ENCODE results near the gene FIBIN. TPM values are rescaled to one million over a fixed set of nuclear protein-coding genes. Genes with fewer than 3 reads are reported as not detected.

FIBIN gene
- total RNA-seq (29.9 and 36.7 TPM in 2 replicates), polyA plus RNA-seq (25.2 and 36.5 TPM in 2 replicates)

GRCh38 chr11:26993965-26994457 is at the start of gene FIBIN:
Gene FIBIN, plus strand, starts transcription at chr11:26994112. Its CDS starts 415 bp downstream, at chr11:26994527.
- Histone ChIP-seq H3K4me2 (peak within 1 kb of the TSS; percentile 69), H3K9me3 (ENCODE audit: low read depth) (no peaks in the 10 kb centered on the region), H3K4me1 (ENCODE audit: insufficient read depth) (peaks cover 8% of the 10 kb centered on the region), H4K20me1 (ENCODE audit: insufficient read depth, poor library complexity, severe bottlenecking) (no peaks in the 10 kb centered on the region), H2AFZ (no peak within 1 kb of the TSS), H3K36me3 (replicated peaks; ENCODE audit: insufficient read depth, low read depth) (no peaks in the 10 kb centered on the region), H3K27ac (peak within 1 kb of the TSS; percentile 32), H3K9me2 (replicated peaks; ENCODE audit: insufficient read depth) (no peaks in the 10 kb centered on the region), H3K27me3 (no peaks in the 10 kb centered on the region), H3K79me2 (peaks cover 7% of the 10 kb centered on the region), H3K4me3 (peak within 1 kb of the TSS; percentile 15)
- peak; percentile 26 for DNase-seq (ENCODE audit: low spot score)
- no peak for TF ChIP-seq EZH2phosphoT487 (IDR thresholded peaks at IDR 0.05; ENCODE audit: low read depth, severe bottlenecking, unreplicated experiment)
- no peak for TF ChIP-seq EZH2 (IDR thresholded peaks at IDR 0.05; ENCODE audit: borderline replicate concordance)
- TF ChIP-seq CTCF (IDR thresholded peaks at IDR 0.05; ENCODE audit: poor library complexity), result no peak
- WGBS (ENCODE audit: low lambda C conversion rate, missing lambda C conversion rate), result 50% methylated on average over 22 of the region's 22 CpGs

DNA sequence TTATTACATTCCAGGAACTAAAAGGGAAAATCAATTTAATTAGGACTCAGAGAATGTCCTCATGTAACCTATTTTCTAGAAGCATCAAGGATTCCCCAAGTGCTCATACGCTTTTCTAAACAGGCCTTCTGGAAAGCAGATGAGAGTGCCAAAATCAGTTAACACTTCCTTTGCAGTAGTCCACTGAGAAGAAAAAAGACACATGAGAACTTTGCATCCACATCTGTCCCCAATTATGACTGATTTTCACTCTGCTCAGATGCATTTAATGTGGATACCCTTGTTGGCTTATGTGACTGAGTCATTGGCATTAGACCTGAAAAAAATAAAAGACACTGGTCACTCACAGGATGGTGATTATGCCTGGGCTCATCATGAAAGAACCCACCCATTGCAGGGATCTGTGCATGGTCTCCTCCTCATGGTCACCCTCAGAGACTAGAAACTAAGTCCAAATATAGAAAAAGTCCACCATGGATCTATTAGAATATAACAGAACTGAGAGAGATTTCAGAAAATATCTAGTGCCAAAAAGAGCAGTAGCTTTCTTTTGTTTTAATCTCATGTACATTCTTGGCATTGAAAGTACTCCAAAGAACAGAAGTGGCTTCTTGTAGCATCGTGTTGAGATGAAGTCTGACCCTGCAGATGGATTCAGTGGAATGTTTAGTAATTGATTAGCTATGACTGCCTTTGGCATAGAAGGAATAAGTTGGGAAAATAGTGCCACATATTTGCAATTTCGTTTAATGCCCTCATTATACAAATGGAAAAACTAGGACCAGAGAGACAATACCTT is 48.8 kb upstream of the FIBIN start:
- TF ChIP-seq CTCF (IDR thresholded peaks at IDR 0.05; ENCODE audit: poor library complexity), result no peak
- TF ChIP-seq EZH2phosphoT487 (IDR thresholded peaks at IDR 0.05; ENCODE audit: low read depth, severe bottlenecking, unreplicated experiment), result no peak
- no peak for TF ChIP-seq EZH2 (IDR thresholded peaks at IDR 0.05; ENCODE audit: borderline replicate concordance)
- no peak overlapping the region for H2AFZ ChIP-seq
- H3K27me3 ChIP-seq, result no peaks in the 10 kb centered on the region
- no peak overlapping the region for H3K27ac ChIP-seq
- no peaks in the 10 kb centered on the region for H3K9me2 ChIP-seq (replicated peaks; ENCODE audit: insufficient read depth)
- no peaks in the 10 kb centered on the region for H3K79me2 ChIP-seq
- WGBS (ENCODE audit: low lambda C conversion rate, missing lambda C conversion rate), result 68% methylated on average over 3 of the region's 3 CpGs
- H3K9me3 ChIP-seq (ENCODE audit: low read depth), result no peaks in the 10 kb centered on the region
- peaks cover 5% of the 10 kb centered on the region for H3K4me1 ChIP-seq (ENCODE audit: insufficient read depth)
- no peaks in the 10 kb centered on the region for H3K36me3 ChIP-seq (replicated peaks; ENCODE audit: insufficient read depth, low read depth)
- DNase-seq (ENCODE audit: low spot score), result no peak
- H3K4me3 ChIP-seq, result no peak overlapping the region
- no peak overlapping the region for H3K4me2 ChIP-seq
- H4K20me1 ChIP-seq (ENCODE audit: insufficient read depth, poor library complexity, severe bottlenecking), result no peaks in the 10 kb centered on the region

- Histone ChIP-seq H3K9me2 (replicated peaks; ENCODE audit: insufficient read depth) (no peaks in the 10 kb centered on the region), H3K4me2 (no peak overlapping the region), H3K36me3 (replicated peaks; ENCODE audit: insufficient read depth, low read depth) (no peaks in the 10 kb centered on the region), H2AFZ (no peak overlapping the region), H4K20me1 (ENCODE audit: insufficient read depth, poor library complexity, severe bottlenecking) (no peaks in the 10 kb centered on the region), H3K9me3 (ENCODE audit: low read depth) (no peaks in the 10 kb centered on the region), H3K27ac (no peak overlapping the region), H3K4me1 (ENCODE audit: insufficient read depth) (peaks cover 5% of the 10 kb centered on the region), H3K4me3 (no peak overlapping the region), H3K79me2 (no peaks in the 10 kb centered on the region), H3K27me3 (no peaks in the 10 kb centered on the region)
- TF ChIP-seq EZH2phosphoT487 (IDR thresholded peaks at IDR 0.05; ENCODE audit: low read depth, severe bottlenecking, unreplicated experiment) (no peak), CTCF (IDR thresholded peaks at IDR 0.05; ENCODE audit: poor library complexity) (no peak), EZH2 (IDR thresholded peaks at IDR 0.05; ENCODE audit: borderline replicate concordance) (no peak)
- no peak for DNase-seq (ENCODE audit: low spot score)
- 80% methylated on average over 2 of the region's 2 CpGs for WGBS (ENCODE audit: low lambda C conversion rate, missing lambda C conversion rate)
Observed at GRCh38 chr11:26946257-26946716, 47.6 kb upstream of the FIBIN start.

Data from hepatocyte (in vitro differentiated cells).